Pons (tissue), 1 donor: ENCODE data around the gene EXOC3.
A peak's percentile ranks its signal among the peaks of the same experiment; 100 is the strongest.
"Not testable (repeated sequence)": the region's sequence is repeated elsewhere in the genome, so short reads cannot be mapped to it uniquely, and the experiment has no call there.

Experiments
- DNase-seq: peaks from one replicate; pipeline ENCODE4 v3.0.0-alpha.2; 2016; ENCODE audit warnings: low spot score

EXOC3 gene

DNA sequence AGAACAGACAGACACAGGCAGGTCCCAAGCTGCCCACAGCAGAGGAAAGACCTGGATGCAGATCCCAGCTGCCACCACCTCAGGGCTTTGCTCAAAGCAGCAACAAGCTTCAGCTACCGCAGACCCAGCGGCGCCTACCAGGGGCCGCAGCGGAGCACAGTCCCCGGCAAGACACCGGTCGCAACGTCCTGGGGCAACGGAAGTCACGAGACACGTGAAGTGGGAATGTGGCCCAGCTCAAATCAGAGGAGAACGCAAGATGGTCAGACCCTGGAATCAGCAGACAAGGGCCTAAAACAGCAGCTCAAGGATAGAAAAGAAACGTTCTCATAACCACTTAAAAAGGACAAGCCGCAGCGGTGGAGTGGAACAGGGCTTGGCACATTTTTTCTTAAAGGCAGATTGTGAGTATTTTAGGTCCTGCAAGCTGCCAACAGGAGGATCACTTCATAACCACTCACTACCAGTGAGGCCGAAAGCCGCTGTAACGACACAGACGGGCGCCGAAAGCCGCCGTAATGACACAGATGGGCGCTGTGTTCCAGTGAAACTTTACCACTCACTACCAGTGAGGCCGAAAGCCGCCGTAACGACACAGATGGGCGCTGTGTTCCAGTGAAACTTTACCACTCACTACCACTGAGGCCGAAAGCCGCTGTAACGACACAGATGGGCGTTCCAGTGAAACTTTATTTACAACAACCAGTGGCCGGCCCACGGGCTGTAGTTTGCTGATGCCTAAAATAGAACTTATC, 59.5 kb downstream of the EXOC3 start:
- DNase-seq = no peak

DNA sequence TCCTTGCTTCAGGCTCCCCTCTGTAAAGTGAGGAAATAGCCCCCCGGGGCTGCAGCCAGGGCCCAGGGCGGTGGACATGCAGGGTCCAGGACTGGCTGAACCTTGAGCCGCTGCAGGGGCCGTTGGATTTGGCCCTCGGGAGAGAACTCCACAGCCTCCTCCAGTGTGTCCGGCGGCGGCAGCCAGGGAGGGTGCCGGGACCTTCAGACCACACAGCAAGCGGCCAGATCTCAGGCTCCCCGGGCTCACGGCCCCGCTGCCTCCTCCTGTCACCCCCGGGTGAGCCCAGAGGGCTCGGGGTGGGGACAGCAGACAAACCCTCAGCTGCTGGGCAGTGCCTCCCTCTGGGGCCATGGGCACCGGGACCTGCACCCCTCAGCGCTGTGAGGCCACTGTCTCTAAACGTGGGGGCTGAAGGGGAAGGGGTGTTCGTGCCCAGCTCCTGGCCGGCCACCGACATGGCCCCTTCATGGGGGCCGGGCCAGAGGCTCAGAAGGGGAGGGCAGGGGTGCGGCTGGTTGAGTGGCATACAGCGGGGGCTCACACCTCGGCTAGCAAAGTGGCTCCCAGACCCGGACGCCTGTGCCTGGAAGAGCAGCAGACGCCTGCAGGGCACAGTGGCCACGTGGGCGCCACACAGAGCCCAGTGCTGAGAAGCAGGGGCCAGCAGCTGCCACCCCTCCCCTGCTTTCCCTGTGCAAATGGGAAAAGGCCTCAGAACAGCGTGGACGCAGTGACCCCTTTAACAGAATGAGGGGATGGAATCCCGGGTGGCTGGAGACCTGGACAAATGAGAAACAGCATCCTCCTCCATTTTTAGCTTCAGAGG, 61.6 kb downstream of the EXOC3 start:
- no peak for DNase-seq

DNA sequence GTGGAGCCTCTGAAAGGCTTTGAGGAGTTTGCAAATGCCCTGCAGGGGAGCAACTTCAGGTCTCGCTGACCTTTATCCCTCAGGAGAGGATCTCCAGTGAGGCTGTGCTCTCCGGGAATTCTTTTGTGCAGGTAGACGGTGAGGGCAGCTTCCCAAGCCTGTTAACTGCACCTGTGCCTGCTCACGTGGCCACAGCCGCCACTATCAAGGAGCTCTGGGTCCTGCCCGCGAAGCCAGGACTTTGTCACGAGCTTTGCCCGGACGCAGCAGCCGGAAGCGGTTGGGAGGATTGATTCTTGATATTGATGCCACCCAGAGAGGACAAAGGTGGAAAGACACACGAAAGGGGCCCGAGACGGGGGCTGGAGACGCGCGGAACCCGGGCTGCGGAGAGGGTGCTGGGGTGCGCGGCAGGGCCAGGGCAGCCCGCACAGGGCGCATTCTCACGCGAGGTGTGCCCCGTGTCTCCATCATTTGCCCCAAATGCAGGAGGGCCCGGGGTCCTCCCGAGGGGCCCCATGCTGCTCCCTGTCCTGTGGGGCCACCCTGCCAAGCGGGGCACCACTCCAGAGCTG, 63.1 kb downstream of the EXOC3 start:
- DNase-seq = no peak

DNA sequence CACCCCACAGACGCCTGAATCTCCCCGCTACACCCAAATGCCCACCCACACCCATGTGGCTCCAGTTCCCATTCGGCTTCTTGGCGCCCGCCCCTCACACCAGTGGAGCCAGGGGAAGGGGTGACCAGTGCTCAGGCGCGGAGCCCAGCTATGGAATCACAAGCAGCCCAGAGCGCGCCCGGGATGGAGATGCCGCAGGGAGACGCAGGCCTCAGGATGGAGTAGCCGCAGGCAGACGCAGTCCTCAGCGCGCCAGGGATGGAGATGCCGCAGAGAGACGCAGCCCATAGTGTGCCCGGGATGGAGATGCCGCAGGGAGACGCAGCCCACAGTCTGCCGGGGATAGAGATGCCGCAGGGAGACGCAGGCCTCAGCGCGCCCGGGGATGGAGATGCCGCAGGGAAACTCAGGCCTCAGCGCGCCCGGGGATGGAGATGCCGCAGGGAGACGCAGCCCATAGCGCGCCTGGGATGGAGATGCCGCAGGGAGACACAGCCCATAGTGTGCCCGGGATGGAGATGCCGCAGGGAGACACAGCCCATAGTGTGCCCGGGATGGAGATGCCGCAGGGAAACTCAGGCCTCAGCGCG, 65.1 kb downstream of the EXOC3 start:
- DNase-seq = not testable (repeated sequence)

DNA sequence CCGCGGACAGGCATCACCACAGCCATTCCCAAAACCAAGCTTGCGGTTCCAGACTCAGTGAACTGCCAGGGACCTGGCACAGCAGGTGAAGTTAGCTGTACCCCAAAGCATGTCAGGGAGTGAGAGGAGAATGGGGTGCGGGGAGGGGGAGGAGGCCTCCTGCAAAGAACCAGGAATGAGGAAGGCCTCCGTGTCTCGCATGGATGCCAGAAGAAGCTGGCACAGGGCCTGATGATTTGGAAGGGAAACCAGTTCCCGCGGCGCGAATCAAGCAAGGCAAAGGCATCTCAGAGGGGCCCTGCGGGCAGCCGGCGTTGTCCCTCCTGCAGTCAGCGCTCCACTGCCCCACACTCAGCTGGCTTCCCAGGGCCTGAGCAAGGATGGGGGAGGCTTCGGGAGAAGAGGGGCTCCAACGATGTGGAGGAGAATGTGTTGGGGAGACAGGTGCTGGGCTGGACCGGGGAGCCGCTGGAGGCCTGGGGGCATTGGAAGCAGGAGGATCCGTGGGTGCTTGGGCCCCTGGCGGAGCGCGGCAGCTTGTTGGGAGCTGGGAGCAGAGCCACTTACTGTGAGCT, 66.7 kb downstream of the EXOC3 start:
- DNase-seq = no peak

DNA sequence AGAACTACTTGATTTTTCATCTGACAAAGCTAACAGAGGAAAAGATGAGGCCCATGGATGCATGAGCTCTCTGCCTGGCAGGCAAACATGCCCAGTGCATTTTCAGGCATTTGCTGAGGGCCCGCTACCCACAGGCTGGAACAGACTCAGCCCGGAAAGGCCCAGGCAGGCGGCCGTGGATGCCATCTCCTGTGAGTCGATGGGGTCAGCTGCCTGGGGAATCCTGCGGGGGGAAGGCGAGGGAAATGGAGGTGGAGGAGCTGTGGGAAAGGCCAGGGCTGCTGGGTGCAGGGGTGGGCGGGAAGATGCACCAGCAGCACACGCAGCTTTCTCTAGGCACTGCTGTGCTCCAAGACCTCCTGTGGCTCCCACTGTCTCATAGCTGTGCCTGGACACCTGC, 67.5 kb downstream of the EXOC3 start:
- DNase-seq = no peak

DNA sequence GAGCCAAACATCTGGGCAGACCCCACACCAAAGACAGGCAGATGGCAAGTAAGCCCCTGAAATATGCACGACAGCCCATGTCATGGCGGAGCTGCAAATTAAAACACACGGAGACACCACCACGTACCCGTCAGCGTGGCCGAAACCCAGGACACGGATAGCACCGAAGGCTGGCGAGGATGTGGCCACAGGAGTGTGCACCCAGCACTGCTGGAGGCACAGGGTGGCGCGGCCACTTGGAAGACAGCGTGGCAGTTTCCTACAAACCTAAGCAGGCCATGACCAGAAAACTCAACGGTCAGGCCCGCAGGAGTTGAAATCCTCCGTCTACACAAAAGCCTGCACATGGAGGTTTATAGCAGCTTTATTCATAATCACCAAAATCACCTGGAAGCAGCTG, 68.5 kb downstream of the EXOC3 start:
- DNase-seq = no peak

DNA sequence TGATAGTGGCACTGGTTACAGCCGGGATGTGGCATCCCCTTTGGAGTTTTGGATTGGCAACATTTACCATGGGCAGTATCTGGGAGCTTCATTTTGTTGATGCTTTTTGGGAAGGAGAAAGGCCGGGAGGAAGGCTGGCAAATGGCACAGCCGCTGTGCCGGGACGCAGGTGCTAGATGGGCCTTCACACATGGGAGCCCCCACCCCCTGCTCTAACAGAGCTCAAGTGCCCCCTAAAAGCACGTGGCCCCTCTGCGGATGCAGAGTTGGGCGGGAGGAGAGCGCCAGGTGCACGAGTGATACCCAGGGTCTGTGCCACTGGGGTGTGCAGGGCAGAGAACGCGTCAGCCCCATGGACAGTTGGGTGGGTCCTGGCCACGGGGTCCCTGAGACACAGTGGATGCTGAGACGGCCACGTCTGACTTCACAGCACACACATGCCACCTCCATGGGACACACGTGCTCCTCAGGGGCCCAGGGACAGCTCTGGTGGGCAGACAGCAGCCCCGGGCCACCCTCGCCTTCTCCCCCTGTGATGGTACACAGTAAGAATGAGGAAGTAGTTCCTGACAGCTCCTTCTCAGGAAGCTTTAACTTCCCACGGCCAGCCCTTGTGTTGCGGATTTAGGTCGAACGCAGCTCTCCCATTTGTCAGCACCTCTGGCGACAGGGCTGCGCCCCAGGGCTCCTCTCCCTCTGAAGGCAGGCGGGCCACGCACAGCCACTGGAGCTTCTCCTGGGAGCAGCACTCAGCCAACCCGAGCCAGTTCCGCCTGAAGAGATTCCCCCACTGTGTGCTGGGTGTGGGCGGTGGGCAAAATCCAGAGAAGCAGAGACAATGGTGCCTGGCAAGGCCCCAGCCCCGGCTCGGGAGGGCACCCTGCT, 70.5 kb downstream of the EXOC3 start:
- no peak for DNase-seq

DNA sequence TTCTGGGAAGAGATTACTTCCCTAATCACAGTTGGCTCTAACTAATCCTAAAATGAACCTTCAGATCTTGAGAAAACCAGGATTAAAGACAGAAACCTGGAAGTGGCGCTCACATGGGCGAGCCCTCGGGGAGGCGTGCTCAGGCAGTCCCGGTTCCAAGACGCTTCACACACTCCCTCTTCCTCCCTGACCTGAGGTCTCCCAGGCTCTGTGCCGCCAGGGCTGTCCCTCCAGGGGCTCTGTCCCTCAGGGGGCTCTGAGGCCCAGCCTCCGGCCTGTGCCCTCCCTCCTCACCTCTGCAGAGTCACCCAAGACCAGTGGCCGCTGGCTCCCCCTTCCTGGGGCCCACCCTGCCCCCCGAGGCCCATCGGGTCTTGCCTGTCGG, 71.1 kb downstream of the EXOC3 start:
- no peak for DNase-seq

DNA sequence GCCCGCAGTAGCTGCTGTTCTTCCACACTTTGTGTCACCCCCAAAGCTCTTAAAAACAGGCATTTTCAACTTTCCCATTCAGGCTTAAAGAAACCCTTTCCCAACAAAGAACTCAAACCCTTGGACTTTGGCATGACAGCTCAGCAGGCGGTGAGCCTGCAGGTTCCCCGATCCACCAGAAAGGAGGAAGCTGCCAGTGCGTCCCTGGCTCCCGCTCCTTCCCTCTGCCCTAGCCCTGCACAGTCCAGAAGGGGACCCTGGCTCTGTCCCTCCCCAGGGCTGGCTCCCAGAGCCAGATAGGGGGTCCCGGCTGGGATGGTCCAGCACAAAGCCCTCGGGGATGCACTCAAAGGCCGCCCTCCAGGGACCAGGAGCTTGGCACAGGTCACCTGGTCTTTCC, 71.7 kb downstream of the EXOC3 start:
- no peak for DNase-seq

DNA sequence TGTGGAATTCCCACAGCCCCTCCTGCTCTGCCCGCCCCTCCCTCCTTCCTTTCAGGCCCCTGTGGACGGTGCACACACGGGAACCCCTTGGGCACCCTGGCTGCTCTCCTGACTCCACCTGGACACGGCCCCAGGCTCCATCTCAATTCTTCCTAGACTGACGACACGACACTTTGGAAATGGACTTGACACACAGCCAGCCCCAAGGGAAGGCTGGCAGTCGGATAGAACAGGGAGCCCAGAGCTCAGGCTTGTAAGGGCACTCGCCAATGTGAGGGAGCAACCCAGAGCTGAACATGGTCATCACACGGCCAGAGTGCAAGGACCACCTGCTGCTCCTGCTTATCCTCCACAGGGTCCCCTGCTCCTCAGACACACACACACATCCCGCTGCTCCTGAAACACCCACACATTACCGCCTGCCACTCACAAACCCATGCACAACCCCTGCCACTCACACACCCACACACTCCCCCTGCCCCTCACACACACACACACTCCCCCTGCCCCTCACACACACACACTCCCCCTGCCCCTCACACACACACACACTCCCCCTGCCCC, 72.4 kb downstream of the EXOC3 start:
- DNase-seq = no peak

DNA sequence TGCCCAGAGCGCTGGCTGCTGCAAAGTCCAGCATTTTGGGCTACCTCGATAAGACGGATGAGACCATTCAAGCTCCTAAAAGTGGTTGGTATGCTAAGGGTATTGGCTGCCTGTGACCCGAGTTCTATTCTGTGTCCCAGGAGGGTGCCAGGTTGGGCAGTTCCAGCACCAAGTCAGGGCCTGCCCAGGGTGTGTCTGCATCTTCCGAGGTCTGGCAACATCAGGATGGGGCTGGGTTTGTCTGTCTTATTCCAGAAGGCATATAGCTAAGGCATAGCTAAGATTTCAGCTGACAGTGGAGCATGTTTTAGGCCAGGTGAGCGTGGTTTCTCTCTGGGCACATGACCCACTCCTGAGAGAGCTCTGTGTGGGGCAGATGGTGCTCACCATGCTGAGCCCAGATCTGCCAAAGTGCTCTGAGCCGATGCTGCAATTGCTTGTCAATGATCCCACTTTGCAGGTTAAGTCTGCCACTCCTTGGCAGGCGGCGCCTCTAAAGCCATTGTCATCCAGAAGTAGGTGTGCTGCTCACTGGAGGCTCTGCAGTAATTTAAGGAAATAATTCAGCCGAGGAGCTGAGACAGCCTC, 73.5 kb downstream of the EXOC3 start:
- peak; percentile 1 for DNase-seq
